HEK293T (cell line): ENCODE results near the gene HIC1.

ENCODE experiments used
- CTCF ChIA-PET: fragments of 350-600 bp; formaldehyde crosslinking; extraction: SDS; loops from one replicate; lab custom pipeline; 2021; ENCODE audit warnings: antibody characterized with exemption, inconsistent platforms; lab: Yijun Ruan, JAX
- POLR2A ChIA-PET: fragments of 350-600 bp; formaldehyde crosslinking; extraction: SDS; loops from one replicate; lab custom pipeline; 2020; ENCODE audit warnings: antibody characterized with exemption, inconsistent platforms; lab: Yijun Ruan, JAX
- DNase-seq: peaks from one replicate; pipeline ENCODE4 v3.0.0; 2012; ENCODE audit warnings: mixed read lengths; ENCODE audit errors: extremely low spot score
- ARNT ChIP-seq: fragments of 450-650 bp; IDR thresholded peaks from 2 replicates; pipeline ENCODE4 v1.6.1; 2017; ENCODE audit warnings: mild to moderate bottlenecking
- BHLHE40 ChIP-seq: fragments of 450-650 bp; IDR thresholded peaks from 2 replicates; pipeline ENCODE4 v1.6.1; 2016; ENCODE audit warnings: mild to moderate bottlenecking, moderate library complexity, borderline replicate concordance
- CTBP1 ChIP-seq: fragments of 450-650 bp; IDR thresholded peaks from 2 replicates; pipeline ENCODE4 v1.6.1; 2016; ENCODE audit warnings: borderline replicate concordance
- ELF4 ChIP-seq: fragments of 450-650 bp; IDR thresholded peaks from 2 replicates; pipeline ENCODE4 v1.6.1; 2017; ENCODE audit warnings: antibody characterized with exemption
- FOXA1 ChIP-seq: fragments of 450-650 bp; IDR thresholded peaks from 2 replicates; pipeline ENCODE4 v1.6.1; 2016; ENCODE audit warnings: mild to moderate bottlenecking
- FOXK2 ChIP-seq: fragments of 450-650 bp; IDR thresholded peaks from 2 replicates; pipeline ENCODE4 v1.6.1; 2016; ENCODE audit warnings: mild to moderate bottlenecking
- FOXM1 ChIP-seq: fragments of 450-650 bp; IDR thresholded peaks from 2 replicates; pipeline ENCODE4 v1.6.1; 2017; ENCODE audit warnings: mild to moderate bottlenecking, borderline replicate concordance
- HDGF ChIP-seq: fragments of 450-650 bp; IDR thresholded peaks from 2 replicates; pipeline ENCODE4 v1.6.1; 2017; ENCODE audit warnings: antibody characterized with exemption, borderline replicate concordance
- L3MBTL2 ChIP-seq: fragments of 450-650 bp; conservative IDR thresholded peaks from 2 replicates; pipeline ENCODE4 v1.6.1; 2016; ENCODE audit warnings: mild to moderate bottlenecking
- LEF1 ChIP-seq: fragments of 450-650 bp; IDR thresholded peaks from 2 replicates; pipeline ENCODE4 v1.6.1; 2017; ENCODE audit warnings: mild to moderate bottlenecking, borderline replicate concordance
- NFRKB ChIP-seq: fragments of 450-650 bp; IDR thresholded peaks from 2 replicates; pipeline ENCODE4 v1.6.1; 2016; ENCODE audit warnings: mild to moderate bottlenecking, moderate library complexity
- PKNOX1 ChIP-seq: fragments of 450-650 bp; IDR thresholded peaks from 2 replicates; pipeline ENCODE4 v1.6.1; 2016
- SP1 ChIP-seq: fragments of 450-650 bp; IDR thresholded peaks from 2 replicates; pipeline ENCODE4 v1.6.1; 2017
- SUZ12 ChIP-seq: fragments of 450-650 bp; IDR thresholded peaks from 2 replicates; pipeline ENCODE4 v1.6.1; 2016; ENCODE audit warnings: mild to moderate bottlenecking
- TARDBP ChIP-seq: fragments of 450-650 bp; IDR thresholded peaks from 2 replicates; pipeline ENCODE4 v1.6.1; 2016
- ZNF384 ChIP-seq: fragments of 450-650 bp; IDR thresholded peaks from 2 replicates; pipeline ENCODE4 v1.6.1; 2016

HIC1 gene

GRCh38 chr17:2106308-2106955 lies 51.5 kb downstream of the HIC1 start:
- DNase-seq: no peak
- no peak for TF ChIP-seq FOXM1
- no peak for TF ChIP-seq SUZ12
- no peak for TF ChIP-seq FOXK2
- TF ChIP-seq FOXA1: no peak
- TF ChIP-seq HDGF: no peak
- no peak for TF ChIP-seq ELF4
- no peak for TF ChIP-seq LEF1
- no peak for TF ChIP-seq SP1
- TF ChIP-seq NFRKB: no peak
- TF ChIP-seq ARNT: no peak
- ChIA-PET CTCF (no interaction called here), POLR2A (no interaction called here)

- no peak for DNase-seq
- no peak for TF ChIP-seq FOXA1
- TF ChIP-seq PKNOX1: no peak
- TF ChIP-seq ZNF384: no peak
- no peak for TF ChIP-seq BHLHE40
- TF ChIP-seq LEF1: no peak
- no peak for TF ChIP-seq ARNT
- TF ChIP-seq FOXM1: no peak
- no peak for TF ChIP-seq L3MBTL2
- no peak for TF ChIP-seq HDGF
- TF ChIP-seq SP1: no peak
- TF ChIP-seq ELF4: no peak
- no peak for TF ChIP-seq TARDBP
- TF ChIP-seq CTBP1: no peak
- TF ChIP-seq NFRKB: no peak
- no peak for TF ChIP-seq FOXK2
- TF ChIP-seq SUZ12: no peak
- POLR2A ChIA-PET: no interaction called here
- CTCF ChIA-PET: no interaction called here
Observed at GRCh38 chr17:2107050-2107449, 52.1 kb downstream of the HIC1 start.

DNA sequence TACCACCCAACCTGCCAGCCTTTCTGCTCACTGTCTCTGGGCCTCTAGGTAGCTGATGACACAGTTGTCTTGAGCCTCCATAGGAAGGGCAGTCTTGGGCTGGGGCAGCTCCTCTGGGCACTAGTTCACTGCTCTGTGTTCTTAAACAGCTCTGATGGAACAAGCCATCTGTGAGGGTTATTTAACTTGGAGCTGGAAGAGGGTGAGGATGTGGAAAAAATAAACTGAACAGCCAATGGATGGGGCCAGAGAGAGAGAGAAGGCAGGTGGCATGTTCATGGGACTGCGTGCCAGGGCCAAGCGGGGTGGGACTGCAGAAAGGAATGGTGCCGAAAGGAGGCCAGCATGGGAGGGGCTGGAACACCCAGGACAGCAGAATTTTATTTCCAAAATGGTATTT lies 52.6 kb downstream of the HIC1 start:
- no peak for TF ChIP-seq CTBP1
- no peak for TF ChIP-seq ARNT
- POLR2A ChIA-PET: no interaction called here
- DNase-seq: no peak
- CTCF ChIA-PET: no interaction called here

DNA sequence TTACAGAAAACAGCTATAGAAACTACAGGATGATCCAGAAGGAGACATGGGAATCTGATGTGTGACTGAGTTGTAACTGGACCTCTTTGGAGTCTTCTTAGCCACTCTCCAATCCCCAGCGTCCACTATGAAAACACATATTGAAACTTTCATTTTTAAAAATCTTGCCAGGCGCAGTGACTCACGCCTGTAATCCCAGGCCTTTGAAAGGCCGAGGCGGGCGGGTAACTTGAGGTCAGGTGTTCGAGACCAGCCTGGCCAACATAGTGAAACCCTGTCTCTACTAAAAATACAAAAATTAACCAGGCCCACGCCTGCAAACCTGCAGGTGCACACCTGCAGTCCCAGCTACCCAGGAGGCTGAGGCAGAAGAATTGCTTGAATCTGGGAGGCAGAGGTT lies 53.3 kb downstream of the HIC1 start:
- TF ChIP-seq TARDBP (no peak), ARNT (no peak), LEF1 (no peak)
- CTCF ChIA-PET: no interaction called here
- POLR2A ChIA-PET: no interaction called here
- no peak for DNase-seq

GRCh38 chr17:2110436-2110835 lies 55.5 kb downstream of the HIC1 start:
- ChIA-PET POLR2A (no interaction called here), CTCF (no interaction called here)
- no peak for DNase-seq
- TF ChIP-seq SP1: no peak
- no peak for TF ChIP-seq ARNT
- no peak for TF ChIP-seq TARDBP
- no peak for TF ChIP-seq SUZ12
- no peak for TF ChIP-seq HDGF
- no peak for TF ChIP-seq CTBP1
- no peak for TF ChIP-seq ELF4
- no peak for TF ChIP-seq LEF1
- no peak for TF ChIP-seq L3MBTL2
- no peak for TF ChIP-seq FOXM1
- TF ChIP-seq NFRKB: no peak
- no peak for TF ChIP-seq BHLHE40
- no peak for TF ChIP-seq PKNOX1
- TF ChIP-seq FOXA1: no peak

- ChIA-PET CTCF (no interaction called here), POLR2A (no interaction called here)
- DNase-seq: no peak
- TF ChIP-seq LEF1 (no peak), ARNT (no peak), L3MBTL2 (no peak), HDGF (no peak), FOXK2 (no peak), ELF4 (no peak), PKNOX1 (no peak), SP1 (no peak), NFRKB (no peak), TARDBP (no peak)
Observed at GRCh38 chr17:2111691-2112090, 56.8 kb downstream of the HIC1 start.
